ENCODE data around the gene TBC1D2B. TPM values are rescaled to one million over a fixed set of nuclear protein-coding genes. Genes with fewer than 3 reads are reported as not detected.

The TBC1D2B gene
- 57.3 TPM for polyA plus RNA-seq (2013, experiment 1 of 2; ENCODE audit: insufficient read length)
- polyA plus RNA-seq (2013, experiment 2 of 2; ENCODE audit: insufficient read length), result 47.2 TPM

DNA sequence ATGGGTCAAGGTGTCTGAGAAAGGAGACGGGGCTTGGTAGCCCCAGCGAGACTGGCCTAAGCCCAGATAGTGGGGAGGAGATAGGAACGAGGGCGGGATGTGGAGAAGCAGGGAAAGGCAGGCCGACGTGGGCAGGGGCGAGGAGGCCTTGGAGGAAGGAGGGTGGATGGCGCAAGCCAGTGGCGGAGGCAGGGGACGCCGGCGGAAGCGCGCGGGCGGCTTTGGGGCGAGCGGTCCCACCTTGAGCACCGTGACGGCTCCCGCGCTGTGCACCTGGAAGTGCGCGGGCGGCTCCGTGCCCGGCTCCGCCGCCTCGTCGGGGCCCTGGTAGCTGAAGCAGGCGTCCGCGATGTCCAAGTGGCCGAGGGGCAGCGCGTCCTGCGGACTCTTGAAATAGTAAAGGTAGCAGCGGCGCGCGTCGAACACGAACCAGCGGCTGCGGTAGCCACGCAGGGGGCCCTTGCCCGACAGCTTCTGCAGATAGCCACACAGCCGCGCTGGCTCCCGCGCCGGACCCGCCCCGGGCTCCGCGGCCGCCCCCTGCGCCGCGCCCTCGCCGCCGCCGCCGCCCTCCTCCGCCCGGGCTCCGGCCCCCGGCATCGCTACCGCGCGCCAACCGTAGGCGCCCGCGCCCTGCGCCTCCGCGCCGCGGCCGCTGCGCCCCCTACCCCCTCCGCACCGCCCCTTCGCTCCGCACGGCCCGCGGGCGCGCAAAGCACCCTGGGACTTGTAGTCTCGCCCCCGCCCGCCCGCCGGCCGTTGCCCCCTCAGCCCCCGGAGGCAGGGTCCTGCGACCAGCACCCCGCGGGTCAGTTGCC lies at the start of gene TBC1D2B:
Gene TBC1D2B (minus strand): TSS at position 659 of the 818 bp plus-strand sequence. CDS start 59 bp downstream, at position 600.
- peak; percentile 66 for DNase-seq

DNA sequence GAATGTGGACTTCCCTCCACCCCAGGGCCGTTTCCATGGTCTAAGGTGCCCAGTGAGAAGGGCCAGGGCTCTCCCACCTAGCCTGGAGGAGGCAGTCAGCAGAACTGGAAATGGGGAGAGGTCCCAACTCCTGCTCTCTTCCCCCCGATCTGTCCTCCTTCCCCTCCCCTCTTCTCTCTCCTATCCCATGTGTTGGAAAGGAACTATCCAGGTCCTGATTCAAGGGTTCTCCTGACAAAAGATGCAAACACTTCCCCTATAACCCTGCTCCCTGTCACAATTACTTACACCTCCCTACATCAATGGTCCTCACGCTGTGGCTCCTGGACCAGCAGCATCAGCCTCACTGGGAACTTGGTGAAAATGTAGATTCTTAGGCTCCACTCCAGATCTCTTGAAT lies 47.8 kb upstream of the TBC1D2B start:
- no peak for DNase-seq

DNA sequence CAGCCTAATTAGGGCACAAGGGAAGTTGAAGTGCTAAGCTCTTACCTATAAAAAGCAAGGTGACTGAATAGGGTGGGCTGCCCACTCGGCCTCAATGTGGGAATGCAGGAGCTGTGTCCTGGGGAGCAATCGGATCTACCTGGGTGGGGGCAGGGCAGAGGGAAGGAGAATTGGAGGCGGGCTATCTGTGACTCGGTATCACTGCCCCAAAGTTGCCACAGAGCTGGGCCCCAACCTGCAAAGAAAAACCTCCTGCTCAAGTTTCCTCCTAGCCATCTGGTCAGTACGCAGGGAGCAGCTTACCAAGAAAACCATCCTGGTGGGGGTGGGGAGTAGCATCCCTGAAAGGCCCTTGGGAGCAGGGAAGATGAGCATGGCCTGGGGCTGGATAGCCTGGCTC lies 43.0 kb upstream of the TBC1D2B start:
- DNase-seq, result no peak

DNA sequence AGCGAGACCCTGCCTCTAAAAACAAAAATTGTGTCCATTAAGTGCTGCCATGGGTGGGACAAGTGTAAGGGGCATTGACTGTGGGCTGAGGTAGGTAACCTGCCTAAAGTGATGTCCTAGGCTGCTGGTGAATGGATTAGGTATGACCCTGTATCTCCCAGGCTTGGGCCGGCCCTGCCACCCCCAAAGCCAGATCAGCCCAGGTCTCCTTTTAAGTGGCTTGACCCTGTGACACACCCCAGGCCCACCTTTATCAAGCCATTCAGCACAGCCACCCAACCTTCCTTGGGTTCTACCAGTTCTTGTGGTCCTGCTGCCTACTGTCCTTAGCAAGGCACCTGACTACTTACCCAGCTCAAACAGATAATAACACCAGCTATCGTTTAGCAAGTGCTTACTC lies 35.0 kb upstream of the TBC1D2B start:
- DNase-seq, result no peak

DNA sequence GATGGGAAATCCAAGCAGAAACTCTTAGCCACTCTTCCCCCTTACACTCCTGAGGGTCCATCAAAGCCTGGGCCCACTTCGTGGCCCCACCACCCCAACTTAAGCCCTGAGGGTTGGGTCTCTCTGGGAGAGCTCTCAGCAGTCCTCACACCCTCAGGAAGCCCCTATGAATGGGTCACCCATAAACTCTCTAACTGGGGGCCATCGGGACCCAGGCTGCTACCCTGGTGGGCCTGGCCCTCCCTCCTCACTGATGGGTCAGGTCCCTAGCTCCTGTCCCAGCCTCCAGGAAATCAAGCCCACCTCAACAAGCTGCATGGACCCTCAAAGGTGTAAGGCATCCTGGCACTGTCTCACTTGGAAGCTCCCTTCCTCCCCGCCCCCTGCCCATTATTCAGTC lies 34.3 kb upstream of the TBC1D2B start:
- no peak for DNase-seq

DNA sequence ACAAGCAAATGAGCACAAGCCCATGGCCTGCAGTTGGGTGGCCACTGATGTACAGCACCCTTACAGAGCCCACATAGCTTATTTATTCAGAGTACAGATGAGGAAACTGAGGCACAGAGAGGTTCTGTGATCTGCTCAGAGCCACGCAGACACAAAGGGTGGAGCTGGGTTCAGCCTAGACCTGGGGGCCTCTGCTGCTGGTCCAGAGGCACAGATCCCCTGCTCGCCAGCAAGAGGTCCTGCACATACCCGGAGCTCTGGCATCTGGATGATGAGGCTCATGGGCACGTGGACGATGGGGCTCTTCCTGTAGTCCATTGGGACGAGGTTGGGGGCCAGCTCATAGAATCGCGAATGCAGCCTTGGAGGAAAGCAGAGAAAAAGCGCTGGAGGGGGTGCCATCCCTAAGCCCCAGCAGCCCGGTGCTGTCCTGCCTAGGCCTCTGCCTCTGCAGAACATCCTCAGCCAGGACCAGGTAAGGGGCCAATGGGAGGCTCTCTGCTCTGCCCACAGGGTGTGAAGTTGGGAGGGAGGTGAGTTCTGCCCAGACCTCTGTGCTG lies 33.5 kb upstream of the TBC1D2B start:
- no peak for DNase-seq

DNA sequence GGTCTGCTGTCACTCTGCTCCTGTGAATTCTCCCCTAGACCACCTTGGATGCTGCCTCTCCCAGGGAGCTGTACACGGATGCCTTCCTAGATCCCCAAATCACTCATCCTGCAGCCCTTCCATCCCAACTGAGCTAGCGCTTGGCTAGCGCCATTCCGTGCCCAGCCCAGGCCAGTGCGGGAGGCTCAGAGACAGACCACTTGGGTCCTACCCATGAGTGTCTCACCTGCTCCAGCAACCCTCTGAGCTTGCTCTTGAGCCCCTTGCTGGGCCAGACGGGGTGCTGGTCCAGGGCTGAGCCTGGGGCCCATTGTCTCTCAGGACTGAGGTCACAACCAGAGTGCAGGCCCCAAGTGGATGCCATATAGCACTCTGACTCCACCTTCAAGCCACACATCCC lies 32.6 kb upstream of the TBC1D2B start:
- DNase-seq, result no peak

DNA sequence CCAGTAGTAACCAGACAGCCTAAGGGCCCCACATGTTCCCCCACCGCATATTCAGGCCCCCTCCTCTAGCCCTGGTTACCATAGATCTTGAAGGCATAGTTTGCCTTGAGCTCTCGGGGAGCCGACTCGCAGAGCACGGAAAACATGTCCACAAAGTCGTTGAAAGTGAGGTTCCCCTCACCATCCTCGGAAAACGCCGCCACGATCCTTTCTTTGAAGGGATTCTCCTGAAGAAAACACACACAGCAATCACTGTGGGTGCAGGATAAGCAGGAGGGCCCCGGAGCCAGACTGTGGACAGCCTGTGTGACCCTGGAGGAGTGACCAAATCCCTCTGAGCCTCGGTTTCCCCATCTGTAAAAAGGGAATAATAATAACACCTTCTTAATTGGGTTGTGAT lies 31.6 kb upstream of the TBC1D2B start:
- DNase-seq, result no peak

DNA sequence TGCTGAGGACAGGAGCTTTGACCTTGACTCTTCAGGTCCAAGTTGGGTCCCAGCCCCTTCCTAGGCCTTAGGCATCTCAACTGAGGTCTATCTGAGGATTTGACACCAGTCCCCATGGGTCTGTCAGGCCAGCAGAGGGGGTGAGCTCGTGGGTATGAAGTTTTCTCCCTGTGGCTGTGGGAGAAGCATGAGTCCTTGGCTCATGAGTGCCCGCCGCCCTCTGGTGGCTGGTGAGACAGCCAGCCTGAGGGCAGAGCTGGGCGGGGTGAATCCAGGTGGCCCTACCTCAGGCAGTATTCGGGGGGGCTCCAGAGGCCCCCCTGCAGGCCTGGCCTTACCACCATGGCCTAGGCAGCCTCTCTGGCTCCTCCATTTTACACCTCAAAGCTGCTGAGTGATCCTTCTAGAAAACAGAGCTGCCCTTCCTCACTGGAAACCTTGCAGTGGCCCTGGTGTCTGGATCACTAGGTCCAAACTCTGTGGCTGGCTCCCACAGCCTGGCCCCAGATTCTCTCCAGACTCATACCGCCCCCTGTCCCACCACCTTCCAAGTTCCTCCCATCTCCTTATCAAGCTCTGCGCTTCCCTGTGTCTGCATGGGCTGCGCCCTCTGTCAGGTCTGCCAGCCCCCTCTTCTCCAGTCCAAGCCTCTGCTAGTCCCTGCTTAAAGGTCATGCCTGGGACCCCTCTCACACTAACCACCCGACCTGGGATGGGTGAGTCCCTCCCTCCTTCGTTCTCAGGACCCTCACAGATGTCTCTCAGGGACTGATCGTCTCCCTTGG lies 31.0 kb upstream of the TBC1D2B start:
- peak; percentile 87 for DNase-seq

DNA sequence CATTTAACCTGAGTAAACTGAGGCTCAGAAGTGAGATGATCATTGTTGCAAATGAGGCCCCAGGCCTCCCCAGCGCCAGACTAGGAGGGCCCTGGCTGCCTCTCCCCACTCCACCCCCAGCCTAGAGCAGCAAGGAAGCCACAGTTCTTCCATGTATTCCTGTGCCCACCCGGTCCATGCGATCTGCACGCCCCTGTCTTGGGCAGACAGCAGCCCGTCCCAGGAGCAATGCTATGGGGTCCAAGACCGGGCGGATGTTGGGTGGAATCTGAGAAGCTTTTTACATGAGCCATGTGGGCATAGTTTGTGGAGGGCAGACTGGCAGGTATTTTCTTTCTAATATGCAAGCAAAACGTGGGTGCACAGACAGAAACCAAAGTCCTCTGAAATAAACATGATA lies 30.0 kb upstream of the TBC1D2B start:
- no peak for DNase-seq

DNA sequence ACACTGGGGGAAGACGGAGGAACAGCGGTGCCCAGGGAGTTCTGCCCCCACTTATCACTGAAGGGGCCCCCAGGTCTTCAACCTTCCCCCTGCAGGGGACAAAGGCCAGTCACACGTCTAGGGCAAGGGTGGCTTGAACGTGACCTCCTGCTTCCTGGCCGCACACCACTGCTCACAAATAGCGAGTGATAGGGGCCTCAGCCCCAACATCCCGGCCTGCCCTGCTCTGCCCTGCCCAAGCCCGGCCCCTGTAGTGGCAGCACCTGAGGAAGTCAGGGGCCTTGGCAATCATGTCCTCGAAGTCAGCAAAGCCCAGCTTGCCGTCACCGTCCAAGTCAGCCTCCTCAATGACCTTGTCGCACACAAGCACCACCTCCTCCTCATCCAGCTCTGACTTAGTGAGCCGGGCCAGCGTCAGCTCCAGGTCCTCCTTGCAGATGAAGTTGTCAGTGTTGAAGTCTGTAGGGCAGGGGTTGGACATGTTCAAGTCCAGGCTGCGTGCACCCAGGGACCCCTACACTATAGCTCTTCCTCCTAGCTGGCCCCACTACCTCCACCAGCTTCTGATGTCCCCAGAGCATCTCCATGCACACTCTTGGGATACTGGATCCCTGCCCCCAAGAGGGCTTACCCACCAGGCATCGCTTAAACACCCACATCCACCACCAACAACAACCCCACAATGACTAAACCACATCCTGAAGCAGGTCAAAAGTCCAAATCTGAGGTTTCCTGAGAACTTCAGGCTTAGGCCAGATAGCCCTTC lies 28.1 kb upstream of the TBC1D2B start:
- DNase-seq, result no peak

DNA sequence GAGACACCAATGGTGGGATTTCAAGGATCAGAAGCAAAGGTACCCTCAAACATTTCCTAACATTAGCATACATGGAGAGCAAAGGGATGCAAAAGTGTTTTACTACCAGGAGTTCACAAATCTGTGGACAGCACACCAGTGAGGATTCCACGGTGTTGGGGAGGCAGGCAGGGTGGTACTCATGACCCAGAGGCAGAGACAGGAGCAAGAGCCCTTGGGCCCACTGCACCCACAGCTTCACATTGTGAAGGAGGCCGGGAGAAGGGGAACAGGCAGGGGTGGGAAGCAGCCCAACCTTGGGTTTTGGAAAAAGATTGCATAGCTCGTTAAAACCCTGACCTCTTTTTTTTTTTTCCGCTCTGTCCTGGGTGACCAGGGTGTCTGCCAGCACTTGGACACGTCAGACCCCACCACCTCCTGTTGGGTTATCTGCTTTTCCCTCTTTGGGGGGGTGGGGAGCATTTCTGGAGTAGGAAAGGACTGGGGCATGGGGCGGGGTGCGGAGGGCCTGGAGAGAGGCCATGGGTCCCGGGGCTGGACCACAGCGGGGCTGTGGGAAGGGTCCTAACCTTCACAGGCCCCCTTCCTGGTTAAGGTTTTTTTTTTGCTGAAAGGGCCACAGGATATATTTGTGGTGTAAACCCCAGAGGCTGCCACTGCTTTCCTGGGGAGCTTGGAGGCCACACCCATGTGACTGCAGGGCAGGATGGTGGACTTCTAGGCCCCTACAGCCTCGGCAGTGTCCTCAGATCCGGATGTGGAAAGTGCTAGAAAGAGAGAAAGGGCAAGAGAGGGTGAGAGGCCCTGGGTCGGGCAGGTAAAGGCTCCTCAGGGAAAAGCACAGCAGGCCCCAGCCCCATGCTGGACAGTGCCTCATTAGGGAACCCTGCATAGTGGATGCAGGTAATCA lies 27.3 kb upstream of the TBC1D2B start:
- DNase-seq, result no peak

DNA sequence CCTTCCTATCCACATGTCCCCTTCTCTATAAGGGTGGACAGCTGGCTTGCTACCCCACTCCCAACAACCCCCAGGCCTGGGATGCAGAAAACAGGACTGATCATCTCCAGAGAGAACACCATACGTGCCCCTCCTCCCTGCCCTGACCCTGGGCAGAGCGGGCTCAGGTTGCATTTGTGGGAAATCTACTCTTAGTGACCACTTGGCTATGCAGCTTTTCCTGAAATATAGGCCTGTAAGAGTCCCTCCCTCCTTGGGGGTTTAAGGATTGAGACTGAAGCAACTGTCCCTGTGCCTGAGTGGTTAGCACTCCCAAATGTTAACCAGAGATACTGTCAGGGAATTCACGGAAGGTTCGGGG lies 26.6 kb upstream of the TBC1D2B start:
- no peak for DNase-seq

DNA sequence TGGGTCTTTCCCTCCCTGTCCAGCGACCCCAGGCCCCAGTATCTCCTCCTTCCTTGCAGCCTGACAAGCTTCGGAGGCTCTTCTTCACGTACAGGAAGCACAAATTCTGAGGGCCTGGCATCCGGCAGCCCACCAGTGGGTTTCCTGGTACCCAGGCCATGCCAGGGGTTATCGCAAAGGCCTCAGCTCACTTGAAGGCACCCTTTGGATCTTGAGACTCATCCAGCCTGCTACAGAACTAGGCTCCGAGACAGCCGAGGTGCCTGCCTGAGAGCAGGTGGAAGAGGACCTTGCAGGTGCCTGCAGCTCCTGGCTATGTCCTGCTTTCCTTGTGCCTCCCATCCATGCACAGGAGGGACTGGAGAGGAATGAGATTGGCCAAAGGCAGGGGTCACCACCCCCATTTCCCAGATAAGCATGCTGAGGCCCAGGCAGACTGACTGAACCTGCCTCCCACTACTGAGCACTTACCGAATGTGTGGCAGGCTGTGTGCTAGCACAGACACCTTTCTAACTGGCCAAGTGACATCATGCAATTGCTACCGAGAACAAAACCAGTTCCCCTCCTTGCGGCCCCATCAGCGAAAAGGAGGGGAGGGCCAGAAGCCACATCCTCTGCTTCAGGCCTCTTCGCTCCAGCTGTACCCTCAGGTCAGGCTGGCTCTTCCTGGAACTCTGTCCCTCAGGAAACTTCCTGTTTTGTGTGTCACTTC lies 26.1 kb upstream of the TBC1D2B start:
- DNase-seq, result no peak

DNA sequence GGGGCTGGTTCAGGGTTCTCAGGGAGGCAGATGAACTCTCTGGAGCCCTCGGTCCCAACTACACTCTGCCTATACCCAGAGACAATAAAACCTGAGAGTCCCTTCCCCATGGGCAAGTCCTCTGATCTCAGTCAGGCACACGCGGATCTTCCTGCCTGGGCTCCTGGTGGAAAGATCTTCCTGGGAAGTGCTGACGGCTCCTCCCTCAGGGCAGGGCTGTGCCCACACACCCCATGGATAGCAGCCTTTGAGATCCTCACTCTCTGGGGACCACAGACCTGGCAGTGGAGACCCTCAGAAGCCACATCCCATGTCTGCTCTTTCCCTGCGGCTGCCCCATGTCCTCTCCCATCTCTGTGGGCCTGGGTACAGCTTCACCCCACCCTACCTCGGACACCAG lies 25.2 kb upstream of the TBC1D2B start:
- no peak for DNase-seq

DNA sequence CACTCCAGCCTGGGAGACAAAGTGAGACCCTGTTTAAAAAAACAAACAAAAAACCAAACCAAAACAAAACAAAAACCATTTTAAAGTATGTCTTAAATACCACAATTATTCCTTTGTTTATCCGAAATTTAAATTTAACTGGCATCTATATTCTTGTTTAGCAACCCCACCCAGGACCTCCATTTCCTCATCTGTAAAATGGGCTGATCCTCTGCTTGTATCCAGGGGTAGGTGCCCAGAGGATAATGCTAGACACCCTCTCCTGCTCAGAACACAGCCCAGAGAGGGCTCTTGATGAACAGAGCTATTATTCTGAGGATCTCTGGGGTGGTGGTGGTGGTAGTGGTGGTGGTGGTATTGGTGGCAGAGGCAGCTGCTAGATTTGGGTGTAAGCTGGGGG lies 24.7 kb upstream of the TBC1D2B start:
- no peak for DNase-seq

DNA sequence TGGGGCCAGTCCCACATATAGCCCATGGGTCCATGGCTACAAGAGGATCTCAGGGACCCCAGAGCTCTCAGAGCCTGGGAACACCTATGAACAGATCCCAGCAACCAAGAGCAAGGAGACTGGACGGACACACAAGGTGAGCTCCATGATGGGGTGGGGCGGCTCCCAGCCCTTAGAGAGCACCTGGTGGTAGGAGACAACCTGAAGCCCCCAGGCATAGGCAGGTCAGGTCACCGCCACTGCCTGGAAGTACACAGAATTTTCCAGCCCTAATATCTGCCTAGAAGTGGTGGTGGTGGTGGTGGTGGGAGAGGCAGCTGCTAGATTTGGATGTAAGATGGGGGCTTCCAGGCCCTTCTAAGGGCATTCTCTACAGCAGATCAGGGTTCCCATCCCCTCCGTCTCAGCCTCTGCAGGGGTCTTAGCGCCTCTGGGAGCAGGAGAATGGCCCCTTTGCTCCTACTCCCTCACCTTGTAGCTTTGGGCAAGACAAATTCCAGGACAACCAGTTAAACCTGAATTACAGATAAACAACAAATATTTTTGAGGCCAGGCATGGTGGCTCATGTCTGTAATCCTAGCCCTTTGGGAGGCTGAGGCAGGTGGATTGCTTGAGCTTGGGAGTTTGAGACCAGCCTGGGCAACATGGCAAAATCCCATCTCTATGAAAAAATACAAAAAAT lies 24.1 kb upstream of the TBC1D2B start:
- DNase-seq, result no peak

DNA sequence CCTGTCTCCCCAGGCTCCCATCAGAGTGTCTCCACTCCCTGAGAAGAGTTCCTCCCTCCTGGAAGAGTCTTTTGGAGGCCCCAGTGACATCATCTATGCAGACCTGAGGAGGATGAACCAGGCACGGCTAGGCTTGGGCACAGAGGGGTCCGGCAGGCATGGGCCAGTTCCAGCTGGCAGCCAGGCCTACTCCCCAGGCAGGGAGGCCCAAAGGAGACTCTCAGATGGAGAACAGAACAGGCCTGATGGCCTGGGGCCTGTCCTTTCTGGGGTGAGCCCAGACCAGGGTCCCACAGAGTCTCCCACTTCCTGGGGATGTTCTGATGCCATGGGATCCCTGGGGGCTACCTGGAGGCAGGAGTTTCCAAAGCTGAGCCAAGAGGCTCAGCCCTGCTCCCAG lies 23.4 kb upstream of the TBC1D2B start:
- DNase-seq, result no peak

DNA sequence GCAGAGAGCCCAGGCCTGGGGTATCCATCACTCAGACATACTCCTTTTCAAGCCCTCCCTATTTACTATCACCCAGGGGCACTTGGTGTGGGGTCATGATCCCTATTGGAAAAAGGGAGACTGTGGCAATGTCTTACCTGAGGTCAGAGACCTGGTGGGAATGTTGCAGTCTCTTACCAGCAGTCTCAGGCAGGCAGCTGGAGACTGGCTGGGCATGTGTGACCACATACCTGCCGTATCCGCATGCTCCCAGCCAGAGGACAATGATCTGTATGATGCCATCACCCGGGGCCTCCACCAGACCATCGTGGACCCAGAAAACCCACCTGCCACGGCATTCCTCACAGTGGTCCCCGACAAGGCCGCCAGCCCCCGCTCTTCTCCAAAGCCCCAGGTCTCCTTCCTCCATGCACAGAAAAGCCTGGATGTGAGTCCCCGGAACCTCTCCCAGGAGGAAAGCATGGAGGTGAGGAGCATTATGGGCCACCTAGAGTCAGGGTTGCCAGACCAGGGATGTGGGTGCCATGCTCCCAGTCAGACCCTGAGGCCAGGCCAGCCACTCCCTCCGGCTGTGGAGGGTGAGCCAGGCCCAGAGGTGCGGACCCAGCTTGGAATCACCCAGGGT lies 20.7 kb upstream of the TBC1D2B start:
- DNase-seq, result no peak

DNA sequence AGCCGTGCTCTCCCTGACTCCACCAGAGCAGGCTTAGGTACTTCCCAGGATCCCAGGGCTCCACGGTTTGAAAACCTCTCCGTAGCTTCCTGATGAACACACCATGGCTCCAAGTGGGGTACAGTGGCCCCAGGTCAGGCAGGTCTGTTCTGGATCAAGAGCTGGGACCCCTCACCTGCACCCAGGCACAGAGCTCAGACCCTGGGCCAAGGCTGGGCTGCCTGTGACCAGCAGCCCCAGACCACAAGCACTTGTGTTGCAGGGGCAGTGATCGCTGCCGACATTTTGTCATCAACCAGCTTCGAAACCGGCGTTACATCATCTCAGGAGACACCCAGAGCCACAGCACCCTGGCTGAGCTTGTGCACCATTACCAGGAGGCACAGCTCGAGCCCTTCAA lies 20.2 kb upstream of the TBC1D2B start:
- no peak for DNase-seq
